HG03159 (cell line): ENCODE data around the gene RELCH.

Source experiments
- ATAC-seq: cut with Tn5 transposase; IDR thresholded peaks from one replicate; pipeline ENCODE4 v1.9.1; 2021; ENCODE audit warnings: mild to moderate bottlenecking, moderate library complexity; ENCODE audit not compliant: unreplicated experiment

Gene RELCH

DNA sequence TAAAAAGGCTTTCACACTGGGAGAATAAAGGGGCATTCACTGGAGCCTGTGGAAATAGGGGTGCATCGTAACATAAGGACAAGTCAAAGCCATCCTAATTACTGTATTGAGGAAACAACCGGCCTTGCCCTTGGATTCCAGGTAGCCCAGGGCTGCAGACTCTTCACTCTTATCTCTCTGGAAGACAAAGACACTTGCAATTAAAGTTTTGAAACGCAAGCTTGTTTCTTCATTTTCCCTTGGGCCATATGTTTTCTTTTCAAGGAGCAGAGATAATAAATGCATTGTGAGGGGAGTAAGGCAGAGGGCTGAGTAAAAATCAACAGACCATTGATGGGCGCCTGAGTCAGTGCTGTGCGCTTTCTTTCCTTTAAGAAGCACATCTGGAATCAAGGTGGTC is 149.6 kb downstream of the RELCH start:
- no peak for ATAC-seq

DNA sequence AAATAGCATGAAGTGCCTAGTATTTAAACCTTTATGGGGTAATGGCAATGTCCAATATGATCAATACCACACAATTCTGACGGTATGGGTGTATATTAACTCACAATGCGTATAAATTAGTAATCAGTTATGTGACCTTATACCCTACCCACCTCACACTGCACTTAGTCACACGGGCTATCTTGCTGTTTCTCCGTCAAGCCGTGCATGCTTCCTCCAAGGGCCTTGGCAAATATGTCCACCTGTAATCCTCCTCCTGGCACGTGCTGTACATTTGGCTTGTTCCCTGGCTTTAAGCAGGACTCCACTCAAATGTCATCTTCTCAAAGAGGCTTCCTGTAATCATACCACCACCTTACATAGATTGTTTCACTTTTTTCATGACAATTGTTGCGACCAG is 150.3 kb downstream of the RELCH start:
- ATAC-seq = no peak

DNA sequence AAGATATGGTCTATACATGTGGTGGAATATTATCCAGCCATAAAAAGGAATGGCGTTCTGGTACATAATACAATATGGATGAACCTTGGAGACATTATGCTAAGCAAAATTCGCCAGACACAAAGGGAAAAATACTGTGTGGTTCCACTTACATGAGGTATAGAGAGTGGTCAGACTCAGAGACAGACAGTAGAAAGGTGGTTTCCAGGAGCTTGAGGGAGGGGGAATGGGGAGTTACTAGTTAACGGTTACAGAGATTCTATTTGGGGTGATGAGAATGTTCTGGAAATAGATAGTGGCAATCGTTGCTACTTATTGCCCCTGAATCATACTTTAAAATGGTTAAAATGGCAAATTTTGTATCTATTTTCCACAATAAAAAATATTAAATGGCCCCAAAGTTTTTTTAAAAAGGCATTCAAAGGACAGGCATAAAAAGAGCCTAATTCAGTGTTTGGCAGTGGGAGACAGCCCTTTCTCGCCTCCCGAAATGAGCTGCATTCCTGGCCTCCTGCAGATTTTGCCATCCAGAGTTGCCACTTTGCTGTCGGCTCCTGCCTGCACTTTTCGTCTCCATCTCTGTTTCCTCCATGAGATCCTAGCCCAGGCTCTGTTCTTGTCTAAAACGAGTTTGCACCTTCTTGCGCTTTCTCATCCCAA is 151.5 kb downstream of the RELCH start:
- no peak for ATAC-seq

DNA sequence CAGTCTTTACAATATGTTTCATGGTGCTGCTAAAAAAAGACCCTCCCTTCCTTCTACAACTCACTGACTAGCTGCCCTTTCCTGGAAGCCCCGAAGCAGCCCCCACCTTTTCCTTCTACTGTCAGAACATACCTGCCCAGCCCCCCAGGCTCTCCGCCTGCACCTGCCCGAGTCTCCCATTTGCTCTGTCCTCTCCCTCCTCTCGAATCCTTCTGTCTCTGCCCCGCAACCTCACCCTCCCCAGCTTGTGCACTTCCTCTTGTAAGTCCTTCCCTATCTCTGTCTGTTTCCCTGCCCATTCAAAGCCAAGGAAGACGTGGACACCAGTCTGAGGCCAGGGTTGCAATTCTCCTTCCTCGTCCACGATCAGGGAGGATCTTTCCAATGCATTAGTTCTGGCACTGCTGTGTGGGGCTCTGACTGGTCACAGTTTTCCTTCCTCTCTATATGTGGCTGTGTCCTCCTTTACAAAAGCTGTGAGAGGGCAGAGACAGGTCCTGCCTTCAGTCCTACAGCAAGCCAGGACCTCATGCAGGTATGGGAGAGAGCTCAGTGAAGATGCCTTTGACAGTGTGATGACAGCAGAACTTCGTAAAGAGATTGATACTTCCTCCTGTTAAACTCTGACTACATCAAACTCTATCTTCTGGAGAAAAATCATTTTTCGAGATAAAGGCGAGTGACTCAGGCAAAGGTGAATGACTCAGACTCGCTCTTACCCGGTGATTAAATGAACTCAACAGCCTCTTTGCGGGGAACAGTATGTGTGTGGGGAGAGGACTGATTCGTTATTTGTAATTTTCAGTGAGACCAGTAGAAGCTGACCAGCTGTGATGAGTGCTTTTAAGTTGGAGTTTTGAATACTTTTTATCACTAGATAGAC is 152.3 kb downstream of the RELCH start:
- ATAC-seq = no peak

DNA sequence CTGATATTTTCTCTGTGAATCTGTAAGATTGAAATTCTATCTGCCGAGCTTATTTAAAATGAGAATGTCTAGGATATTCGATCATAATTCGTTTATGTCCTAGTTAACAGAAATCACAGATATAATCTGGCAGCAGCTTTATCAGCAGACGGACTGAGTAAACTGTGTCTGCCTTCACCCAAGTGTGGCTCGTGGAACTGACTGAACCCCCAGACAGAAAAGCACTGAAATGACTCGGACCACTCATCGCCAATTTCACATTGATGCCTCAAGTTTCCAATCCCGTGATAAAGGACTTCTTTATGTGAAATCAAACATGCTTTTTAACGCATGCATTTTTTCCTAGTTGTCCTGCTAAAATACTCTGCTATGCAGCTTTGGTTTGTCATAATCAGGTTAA is 153.9 kb downstream of the RELCH start:
- no peak for ATAC-seq

DNA sequence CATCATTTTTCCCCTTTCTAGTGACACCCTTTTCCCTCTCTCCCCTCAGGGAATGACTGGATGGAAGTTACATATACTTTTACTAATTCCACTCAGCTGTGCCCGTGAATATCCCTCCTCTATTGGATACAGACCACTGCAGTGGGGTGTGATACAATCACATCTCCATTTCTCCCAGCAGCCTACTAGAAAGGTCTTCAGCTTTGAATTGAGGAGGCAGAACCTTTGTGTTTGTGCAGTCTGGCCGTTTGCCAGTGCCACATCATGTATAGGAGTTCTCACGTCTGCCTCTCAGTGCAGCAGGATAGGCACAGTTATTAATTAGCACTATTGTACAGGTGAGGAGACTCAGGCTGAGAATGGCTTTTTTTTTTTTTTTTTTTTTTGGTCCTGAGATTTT is 154.4 kb downstream of the RELCH start:
- no peak for ATAC-seq

DNA sequence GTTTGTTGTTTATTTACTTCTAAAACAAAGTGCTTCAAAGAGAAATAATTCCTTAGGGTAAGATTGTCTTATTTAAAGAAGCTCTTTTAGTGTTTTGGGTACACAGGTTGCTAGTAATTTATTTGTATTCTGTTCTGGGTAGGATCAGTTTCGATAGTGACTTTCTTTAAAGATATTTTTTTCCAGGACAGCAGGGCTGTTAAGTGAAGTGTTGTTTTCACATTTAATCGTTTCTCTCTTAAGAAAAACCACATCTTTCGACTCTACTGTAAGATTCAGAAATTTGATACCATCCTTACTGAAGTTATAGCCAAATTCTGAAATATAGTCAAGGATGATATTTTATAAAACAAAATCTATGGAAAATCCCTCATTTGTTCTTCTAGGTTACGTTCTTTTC is 155.8 kb downstream of the RELCH start:
- ATAC-seq = no peak

DNA sequence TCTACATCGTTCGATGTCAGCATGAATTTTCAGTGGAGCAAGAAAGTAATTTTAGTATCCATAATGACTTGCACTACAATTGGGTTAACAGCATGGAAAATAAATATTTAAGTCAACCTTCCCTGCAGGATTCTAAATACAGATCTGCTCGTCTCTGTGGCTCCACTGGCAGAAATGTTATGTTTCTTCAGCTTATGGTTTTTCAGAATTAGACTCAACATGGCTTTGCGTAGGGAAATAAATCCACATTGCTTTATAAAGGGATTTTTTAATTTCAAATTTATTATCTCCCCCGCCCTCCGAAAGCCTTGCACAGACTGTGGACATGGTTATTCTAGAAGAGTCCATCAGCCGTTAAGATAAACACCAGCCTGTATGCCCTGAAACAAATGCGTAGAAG is 156.3 kb downstream of the RELCH start:
- ATAC-seq = no peak

DNA sequence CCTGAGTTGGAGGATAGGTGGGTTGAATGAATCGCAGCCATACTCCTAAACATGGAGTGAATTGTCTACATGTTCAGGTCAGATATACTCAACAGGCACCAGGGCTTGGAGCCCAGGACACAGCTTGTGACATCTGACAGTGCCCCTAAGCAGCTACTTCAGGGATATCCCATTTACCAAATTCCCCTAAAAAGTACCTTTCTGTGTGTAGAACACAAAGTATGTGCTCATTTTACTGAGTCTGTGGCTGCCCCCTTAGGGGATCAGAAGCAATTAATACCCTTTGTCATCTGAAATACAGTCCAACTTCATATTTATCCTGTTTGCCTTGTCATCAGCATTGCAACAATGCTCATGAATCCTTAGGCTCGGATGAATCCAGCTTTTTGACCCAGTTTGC is 158.9 kb downstream of the RELCH start:
- ATAC-seq = no peak

DNA sequence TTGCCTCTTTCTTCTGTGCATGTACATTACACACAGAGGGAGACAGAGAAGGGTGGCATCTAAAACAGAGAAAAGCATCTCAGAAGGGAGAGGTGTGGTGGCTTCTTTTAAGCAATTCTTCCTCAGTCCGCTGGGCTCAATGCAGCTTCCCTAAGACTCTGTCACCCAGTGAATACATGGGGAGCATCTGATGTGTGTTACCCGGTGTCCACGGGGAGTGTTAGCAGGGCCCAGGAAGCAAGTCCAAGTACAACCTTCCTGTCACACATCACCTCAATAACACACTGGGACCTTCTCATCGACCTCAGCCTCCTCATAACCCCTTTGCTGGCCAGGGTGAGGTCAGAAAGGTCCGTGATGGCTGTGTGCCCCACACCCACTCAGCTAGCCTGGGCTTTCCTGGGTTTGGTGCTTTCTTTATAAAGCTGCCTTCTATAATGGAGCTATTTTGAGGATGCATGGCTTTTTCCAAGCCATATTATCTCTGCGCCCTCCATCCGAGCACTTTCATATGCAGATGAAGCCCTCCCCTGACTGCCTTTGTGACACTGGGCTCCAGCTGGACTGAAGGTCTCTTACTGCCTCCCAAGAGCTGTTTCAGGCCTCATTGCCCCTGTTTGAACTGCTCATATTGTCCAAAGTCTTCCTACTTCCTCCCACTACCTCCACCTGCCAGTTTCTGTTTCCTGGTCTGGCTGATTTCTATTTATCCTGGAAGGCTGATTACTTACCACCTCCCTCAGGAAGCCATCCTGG is 159.5 kb downstream of the RELCH start:
- no peak for ATAC-seq

DNA sequence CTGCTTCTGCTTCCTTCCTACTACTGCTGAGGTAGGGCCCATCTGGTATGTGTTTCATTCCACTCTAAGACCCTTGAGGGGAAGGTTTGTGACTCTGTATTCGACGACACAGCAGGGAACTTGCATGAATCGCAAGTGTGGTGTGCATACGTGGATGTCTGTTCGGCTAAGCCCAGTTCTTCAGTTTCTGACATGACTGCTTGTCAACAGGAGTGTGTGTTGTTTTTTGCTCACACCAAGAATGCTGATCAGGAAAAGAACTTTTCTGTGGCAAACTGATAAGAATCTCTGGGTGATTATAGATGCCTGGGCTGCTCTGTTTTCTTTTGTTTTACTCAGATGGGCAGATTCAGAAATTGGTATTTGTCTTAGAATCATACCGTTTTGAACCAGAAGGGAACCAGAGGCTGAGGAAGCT is 160.0 kb downstream of the RELCH start:
- ATAC-seq = no peak

DNA sequence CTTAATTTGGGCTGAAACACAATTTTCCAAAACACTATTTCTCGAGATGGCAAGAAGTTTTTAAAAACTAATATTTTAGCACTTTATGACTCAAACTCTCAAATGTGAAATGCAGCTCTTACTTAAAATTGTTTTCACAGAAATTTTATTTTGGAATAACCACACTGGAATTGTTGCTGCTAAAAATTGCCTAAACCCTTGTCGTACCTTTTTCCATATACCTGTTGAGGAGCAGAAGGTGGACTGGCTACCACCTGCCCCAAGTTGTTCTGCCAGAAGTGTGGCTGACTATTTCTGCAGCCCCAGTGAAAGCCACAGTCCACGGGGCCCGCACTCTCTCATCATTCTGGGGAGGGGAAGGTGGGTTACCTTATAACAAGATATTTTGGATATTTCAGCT is 161.4 kb downstream of the RELCH start:
- no peak for ATAC-seq

DNA sequence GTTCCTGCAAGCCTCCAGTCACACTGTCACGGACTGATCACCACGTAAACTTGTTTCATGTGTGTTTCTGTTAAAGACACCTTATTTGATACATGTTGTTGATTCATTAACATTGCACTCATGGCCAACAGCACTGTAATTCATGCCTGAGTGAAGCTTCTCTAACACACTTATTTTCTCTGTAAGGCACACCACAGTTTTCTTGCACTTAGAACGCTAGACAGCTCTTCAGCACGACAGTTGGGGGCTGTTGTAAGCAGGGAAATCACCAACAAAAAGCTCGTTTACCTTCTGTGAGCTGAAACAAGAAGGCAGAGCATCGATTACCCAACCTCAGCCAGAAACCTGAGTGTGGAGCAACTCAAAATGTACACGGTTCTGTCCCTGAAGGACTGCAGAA is 166.1 kb downstream of the RELCH start:
- no peak for ATAC-seq

DNA sequence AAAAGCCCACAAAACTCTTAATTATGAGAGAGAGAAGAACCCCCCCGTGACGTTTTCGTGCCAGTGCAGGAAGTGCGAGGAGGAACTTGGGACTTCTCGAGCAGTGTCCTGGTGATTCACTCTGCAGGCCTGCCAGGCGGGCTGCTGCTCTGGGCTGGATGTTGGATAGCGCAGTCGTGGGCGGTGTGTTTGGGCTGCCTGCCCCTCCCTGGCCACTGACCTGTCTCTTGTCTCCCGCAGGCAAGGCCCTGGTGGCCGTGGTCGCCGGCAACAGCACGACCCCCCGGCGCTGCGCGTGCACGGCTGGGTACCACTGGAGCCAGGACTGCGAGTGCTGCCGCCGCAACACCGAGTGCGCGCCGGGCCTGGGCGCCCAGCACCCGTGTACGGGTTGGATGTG is 167.1 kb downstream of the RELCH start:
- no peak for ATAC-seq

DNA sequence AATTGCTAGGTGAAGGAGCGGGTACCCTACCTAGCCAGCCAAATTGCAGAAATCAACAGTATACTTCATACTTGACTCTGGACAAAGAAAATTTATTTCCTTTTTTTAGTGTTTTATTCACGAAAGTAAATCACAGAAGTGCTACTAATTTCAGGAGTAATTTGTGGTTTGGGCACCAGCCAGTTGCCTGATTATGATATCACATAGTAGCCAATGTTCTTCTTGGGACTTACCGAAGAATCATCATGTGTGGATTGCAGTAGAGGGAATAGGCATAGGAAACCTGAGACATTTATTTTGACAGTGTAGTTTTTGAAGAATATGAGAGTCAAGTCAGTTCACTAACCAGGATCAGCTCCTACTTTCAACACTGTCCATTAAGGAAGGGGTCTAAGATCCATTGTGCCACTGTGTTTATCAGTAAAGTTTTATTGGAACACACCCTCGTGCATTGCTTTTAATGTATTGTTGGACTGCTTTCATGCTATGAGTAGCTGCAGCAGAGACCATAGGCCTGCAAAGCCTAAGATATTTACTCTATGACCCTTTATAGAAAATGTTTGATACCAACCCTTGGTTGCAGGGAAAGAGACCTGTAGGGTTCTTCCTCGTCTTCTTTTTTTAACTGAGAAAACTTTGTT is 170.1 kb downstream of the RELCH start:
- no peak for ATAC-seq
